Ishikawa (cell line): ENCODE measurements around the gene ZCCHC2.

Source experiments
- CEBPB ChIP-seq: IDR thresholded peaks from 2 replicates; pipeline ENCODE4 v1.6.1; 2012
- CREB1 ChIP-seq: IDR thresholded peaks from 2 replicates; pipeline ENCODE4 v1.6.1; 2012; ENCODE audit warnings: low read depth
- EGR1 ChIP-seq: IDR thresholded peaks from 2 replicates; pipeline ENCODE4 v1.6.1; 2012
- EP300 ChIP-seq: IDR thresholded peaks from 2 replicates; pipeline ENCODE4 v1.6.1; 2012; ENCODE audit warnings: borderline replicate concordance
- FOXM1 ChIP-seq: IDR thresholded peaks from 2 replicates; pipeline ENCODE4 v1.6.1; 2012; ENCODE audit warnings: low read depth, borderline replicate concordance
- MAX ChIP-seq: IDR thresholded peaks from 2 replicates; pipeline ENCODE4 v1.6.1; 2012
- NFIC ChIP-seq: IDR thresholded peaks from 2 replicates; pipeline ENCODE4 v1.6.1; 2012
- RAD21 ChIP-seq: IDR thresholded peaks from 2 replicates; pipeline ENCODE4 v1.6.1; 2012; ENCODE audit warnings: low read depth
- TAF1 ChIP-seq: IDR thresholded peaks from 2 replicates; pipeline ENCODE4 v1.6.1; 2012; ENCODE audit warnings: low read depth, mild to moderate bottlenecking
- TCF12 ChIP-seq: IDR thresholded peaks from 2 replicates; pipeline ENCODE4 v1.6.1; 2012; ENCODE audit warnings: low read depth
- TEAD4 ChIP-seq: IDR thresholded peaks from 2 replicates; pipeline ENCODE4 v1.6.1; 2012
- USF1 ChIP-seq: IDR thresholded peaks from 2 replicates; pipeline ENCODE4 v1.6.1; 2012
- YY1 ChIP-seq: IDR thresholded peaks from 2 replicates; pipeline ENCODE4 v1.6.1; 2012; ENCODE audit warnings: low read depth
- ZBTB7A ChIP-seq: IDR thresholded peaks from 2 replicates; pipeline ENCODE4 v1.6.1; 2012; ENCODE audit warnings: low read depth
- TF ChIP-seq, protein P1 (sequence below): IDR thresholded peaks from 2 replicates; pipeline ENCODE4 v1.6.1; 2012; ENCODE audit warnings: low read depth, mild to moderate bottlenecking

Gene ZCCHC2

DNA sequence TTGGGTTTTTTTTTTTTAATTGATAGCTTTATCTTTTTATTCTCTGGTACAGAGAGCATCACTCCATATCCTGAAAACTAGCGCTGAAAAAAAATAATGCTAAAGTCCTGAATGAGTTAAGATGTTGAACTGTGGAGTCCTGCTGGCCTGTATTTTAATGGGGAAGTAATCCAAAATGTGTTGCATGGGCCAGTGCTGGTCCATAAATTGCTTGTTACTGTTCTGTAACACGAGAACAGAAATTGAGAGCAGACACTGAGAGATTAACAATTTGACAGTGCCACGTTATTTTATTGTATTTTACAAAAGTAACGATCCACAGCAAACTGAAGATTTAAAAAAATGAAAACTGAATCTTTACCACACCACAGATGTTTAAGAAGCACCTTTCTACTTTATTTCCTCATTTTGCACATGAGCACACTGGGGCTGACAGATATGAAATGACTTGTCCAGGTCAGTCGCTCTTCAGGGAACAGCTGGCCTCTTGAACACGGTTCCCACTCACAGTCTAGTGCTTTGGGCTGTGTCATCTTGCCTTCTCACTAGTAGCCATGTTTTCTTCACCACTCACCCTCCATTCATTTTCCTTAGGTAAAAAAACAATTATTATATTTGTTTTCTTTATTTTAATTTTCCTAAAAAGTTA, 35.3 kb downstream of the ZCCHC2 start:
- TF ChIP-seq USF1 (no peak), YY1 (no peak), EGR1 (no peak), RAD21 (no peak), EP300 (no peak), MAX (no peak), TAF1 (no peak), NFIC (no peak), CEBPB (no peak), TEAD4 (no peak), CREB1 (no peak), ZBTB7A (no peak), TCF12 (no peak), FOXM1 (no peak)
- TF ChIP-seq, protein P1, sequence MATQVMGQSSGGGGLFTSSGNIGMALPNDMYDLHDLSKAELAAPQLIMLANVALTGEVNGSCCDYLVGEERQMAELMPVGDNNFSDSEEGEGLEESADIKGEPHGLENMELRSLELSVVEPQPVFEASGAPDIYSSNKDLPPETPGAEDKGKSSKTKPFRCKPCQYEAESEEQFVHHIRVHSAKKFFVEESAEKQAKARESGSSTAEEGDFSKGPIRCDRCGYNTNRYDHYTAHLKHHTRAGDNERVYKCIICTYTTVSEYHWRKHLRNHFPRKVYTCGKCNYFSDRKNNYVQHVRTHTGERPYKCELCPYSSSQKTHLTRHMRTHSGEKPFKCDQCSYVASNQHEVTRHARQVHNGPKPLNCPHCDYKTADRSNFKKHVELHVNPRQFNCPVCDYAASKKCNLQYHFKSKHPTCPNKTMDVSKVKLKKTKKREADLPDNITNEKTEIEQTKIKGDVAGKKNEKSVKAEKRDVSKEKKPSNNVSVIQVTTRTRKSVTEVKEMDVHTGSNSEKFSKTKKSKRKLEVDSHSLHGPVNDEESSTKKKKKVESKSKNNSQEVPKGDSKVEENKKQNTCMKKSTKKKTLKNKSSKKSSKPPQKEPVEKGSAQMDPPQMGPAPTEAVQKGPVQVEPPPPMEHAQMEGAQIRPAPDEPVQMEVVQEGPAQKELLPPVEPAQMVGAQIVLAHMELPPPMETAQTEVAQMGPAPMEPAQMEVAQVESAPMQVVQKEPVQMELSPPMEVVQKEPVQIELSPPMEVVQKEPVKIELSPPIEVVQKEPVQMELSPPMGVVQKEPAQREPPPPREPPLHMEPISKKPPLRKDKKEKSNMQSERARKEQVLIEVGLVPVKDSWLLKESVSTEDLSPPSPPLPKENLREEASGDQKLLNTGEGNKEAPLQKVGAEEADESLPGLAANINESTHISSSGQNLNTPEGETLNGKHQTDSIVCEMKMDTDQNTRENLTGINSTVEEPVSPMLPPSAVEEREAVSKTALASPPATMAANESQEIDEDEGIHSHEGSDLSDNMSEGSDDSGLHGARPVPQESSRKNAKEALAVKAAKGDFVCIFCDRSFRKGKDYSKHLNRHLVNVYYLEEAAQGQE = no peak

DNA sequence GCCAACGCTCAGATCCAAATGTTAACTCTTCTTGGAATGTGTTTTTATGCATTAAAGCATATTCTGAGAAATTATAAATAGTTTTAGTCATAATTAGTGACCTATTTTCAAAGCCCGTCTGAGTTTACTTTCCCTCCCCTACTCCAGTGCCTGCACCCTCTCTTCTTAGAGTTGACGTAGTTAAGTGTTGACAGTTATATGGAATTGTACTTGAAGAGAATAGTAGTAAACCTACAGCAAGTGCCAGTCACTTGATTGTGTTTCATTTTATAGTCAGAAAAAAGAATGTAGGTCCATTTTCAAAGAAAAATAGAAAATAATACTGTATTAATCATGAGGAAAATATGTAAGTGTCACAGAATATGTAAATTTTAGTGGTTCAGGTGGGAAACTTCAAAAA, 41.2 kb downstream of the ZCCHC2 start:
- TF ChIP-seq EGR1 (no peak), RAD21 (no peak), TEAD4 (no peak)

- TF ChIP-seq CREB1 (no peak), USF1 (no peak), YY1 (no peak), FOXM1 (no peak), TCF12 (no peak), RAD21 (no peak), EP300 (no peak), TAF1 (no peak), NFIC (no peak), EGR1 (no peak), MAX (no peak), CEBPB (no peak), ZBTB7A (no peak), TEAD4 (no peak)
- TF ChIP-seq, protein P1 = no peak
Measured at GRCh38 chr18:62566199-62566598, 43.4 kb downstream of the ZCCHC2 start.

GRCh38 chr18:62566818-62567217, 44.0 kb downstream of the ZCCHC2 start:
- TF ChIP-seq TEAD4 (no peak), EGR1 (no peak), NFIC (no peak), EP300 (no peak), TAF1 (no peak), CREB1 (no peak), MAX (no peak), USF1 (no peak), TCF12 (no peak), ZBTB7A (no peak)
- TF ChIP-seq, protein P1 = no peak
